Measurements from ENCODE around the gene MYH13.

DNA sequence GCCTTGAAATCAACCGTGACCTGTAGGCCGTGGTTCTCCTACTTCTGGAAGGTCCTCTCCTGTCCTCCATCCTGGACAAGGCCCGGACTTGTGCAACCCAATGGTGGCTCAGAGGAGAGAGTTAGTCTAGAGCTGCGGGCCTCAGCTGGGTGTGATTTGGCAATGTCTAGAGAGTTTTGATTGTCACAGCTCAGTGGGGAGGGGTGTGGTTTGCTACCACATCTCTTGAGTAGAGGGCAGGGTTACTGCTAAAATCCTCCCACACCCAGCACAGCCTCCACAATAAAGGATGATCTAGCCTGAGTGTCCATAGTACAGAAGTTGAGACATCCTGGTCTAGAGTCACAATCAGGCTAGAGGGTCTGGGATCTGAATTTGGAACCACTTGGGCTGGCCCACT is 40.3 kb downstream of the MYH13 start:
- no peak for TF ChIP-seq LEF1 (IDR thresholded peaks at IDR 0.05; ENCODE audit: borderline replicate concordance)
- no peak for TF ChIP-seq HDGF (IDR thresholded peaks at IDR 0.05; ENCODE audit: borderline replicate concordance)
- no peak for TF ChIP-seq SUZ12 (IDR thresholded peaks at IDR 0.05)
- TF ChIP-seq FOXM1 (IDR thresholded peaks at IDR 0.05; ENCODE audit: borderline replicate concordance), result no peak

All from HEK293T (cell line).